NCI-H2107 (cell line): ENCODE data around the gene GNB5.
"Not testable (repeated sequence)": the region's sequence is repeated elsewhere in the genome, so short reads cannot be mapped to it uniquely, and the experiment has no call there.

Experiments
- DNase-seq: peaks from one replicate; lab custom pipeline; 2025; lab: John Stamatoyannopoulos, UW

Gene GNB5

DNA sequence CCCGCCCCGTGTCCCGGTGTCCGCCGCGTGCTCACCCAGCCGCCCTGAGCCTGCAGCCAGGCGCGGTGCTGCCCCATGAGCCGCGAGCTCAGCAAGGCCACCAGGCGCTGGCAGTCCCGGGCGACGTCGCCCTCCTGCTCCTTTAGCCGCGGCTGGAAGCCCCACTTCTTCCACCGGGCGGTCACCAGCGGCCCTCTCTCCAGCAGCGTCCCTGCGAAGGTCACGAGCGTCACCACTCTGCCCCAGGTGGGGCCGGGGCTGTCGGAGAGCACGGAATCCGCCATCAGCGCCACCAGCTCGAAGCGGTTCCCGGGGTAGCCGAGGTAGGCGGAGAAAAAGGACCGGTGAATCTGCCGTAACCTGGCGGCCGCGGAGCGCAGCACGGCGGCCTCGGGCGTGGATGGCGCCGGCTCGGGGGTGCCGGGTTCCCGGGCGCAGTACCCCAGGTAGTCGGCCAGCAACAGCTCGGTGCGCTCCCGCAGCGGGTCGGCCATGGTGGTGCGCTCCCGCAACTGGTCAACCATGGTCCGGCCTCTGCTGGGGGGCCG is 78.9 kb downstream of the GNB5 start:
- DNase-seq, result no peak

DNA sequence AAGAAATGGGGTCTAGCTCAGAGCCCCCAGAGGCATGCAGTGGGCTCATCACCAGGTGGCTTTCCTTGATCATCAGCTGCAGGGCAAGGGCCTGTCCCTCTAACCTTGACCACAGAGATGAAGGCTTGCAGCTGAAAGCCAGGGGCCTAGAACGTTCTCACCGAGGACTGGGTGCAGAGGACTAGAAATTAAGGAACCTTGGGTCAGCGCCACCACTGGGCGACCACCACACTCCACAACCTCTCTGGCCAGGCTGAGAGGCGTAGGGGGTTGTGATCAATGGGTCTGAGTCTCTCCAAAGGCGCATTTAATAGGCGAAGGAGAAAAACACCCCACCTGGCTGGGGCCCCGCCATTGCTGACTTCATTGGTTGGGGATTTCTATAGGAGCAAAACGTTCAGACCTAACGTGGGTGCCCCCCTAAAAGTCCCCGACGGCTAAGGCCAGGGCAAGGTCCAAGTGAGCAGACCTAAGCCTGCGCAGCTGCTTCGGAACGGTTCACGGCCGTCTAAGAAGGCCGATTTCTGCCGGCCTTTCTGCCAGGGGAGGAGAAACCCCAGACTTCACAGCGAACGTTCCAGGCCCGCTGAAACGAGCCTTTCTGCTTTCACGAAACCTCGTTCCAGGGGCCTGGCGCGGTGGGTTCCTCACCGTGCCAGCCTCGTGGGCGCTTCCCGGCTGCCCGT is 79.5 kb downstream of the GNB5 start:
- no peak for DNase-seq

DNA sequence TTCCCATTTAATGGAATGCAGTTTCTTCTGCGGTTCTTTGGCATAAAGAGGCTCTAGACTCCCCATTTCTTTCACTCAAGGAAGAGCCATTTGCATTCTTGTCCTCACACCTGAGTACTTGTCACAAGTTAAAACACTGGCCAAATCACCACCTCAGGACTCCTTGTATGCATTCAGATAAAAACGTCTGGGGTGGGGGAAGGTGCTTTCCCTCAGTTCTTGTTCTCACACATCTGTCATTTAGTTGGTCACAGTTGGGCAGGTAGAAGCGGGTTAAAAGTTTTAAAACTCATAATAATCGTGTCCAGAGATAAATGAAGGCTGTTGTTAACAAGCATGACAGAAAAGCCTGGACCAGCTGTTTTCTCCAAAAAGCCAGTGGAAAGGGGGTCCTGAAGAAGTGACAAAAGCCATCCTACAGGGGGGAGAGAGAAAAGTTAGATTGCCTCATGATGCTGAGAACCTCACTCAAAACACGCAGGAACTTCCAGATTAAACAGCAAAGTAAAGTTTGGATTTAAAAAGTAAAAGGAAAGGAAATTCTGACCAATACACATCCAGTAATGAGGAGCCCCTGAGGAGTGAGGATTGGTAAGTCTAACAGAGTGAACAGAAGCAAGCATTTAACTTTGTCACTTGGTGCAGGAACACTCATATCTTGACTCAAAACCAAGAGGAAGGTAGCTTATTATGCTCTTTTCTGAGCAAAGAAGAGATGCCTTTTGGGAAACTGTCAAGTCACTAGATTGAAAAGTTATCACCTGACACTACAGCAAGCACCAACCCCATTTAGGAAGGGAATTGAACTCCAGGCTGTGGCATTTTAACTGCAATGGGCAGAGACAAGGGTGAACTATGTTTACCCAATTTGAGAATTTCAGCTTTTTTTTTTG is 81.4 kb downstream of the GNB5 start:
- no peak for DNase-seq

DNA sequence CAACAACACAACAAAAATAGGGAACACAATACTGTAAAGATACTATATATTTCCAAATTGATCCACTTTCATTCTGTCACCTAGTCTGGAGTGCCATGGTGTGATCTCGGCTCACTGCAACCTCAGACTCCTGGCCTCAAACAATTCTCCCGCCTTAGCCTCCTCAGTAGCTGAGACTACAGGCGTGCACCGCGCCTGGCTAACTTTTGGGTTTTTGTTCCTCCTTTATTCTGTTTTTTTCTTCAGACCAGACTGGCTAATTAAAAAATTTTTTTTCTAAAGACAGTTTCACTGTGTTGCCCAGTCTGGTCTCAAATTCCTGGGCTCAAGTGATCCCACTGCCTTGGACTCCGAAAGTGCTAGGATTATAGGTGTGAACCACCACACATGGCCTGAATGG is 84.0 kb downstream of the GNB5 start:
- no peak for DNase-seq

DNA sequence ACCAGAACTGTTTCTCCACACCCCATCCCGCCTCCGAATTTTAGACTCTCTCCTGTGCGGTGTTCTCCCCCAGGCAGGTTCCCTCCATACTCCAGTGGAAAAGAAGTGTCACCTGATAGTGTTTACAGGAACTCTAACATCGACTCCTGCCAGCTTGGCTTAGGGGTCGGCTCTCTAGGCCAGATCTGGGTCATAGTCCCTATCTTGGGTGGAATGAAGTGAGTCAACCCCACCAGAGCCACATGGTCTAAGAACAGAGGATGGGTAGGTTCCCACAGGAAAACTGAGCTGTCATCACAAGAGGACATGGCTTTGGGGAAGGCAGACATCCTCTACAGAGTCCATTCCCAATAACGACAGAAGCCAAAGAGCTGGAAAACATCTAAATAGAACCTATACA is 84.6 kb downstream of the GNB5 start:
- DNase-seq, result no peak

DNA sequence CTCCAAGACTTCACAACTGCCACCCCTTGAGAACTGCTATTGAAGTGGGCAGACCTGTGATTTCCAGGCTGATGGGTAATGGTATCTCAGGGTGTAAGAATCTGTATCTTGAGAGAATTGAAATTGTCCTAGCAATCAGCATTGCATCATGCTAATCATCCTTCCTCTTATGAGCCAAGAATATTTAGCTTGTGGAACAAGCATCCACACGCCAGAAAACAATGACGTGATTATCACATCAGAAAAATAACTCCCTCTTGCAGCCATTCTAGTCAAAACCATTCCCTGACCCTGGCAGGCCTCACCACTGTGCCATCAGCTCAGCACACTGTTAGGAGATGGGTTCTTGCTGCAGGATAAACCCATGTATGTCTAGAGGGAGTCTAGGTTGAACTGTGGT is 85.3 kb downstream of the GNB5 start:
- no peak for DNase-seq

DNA sequence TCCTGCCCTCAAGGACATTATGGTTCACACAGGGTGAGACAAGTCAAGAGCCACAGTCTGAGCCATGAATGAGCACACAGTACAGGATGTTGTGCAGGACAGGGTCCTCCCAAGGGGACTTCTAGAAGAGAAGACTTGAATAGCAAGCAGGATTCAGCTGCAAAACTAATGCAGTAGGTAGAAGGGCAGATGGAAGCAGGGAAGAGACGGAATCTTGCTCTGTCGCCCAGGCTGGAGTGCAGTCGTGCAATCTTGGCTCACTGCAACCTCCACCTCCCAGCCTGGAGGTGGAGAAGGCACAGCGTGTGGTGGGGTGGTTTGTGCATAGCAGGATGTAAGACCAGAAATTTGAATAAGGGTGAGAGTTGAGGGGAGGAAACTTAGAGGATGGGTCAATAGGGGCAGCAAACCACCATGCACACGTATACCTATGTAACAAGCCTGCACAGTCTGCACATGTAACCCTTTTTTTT is 86.6 kb downstream of the GNB5 start:
- no peak for DNase-seq

DNA sequence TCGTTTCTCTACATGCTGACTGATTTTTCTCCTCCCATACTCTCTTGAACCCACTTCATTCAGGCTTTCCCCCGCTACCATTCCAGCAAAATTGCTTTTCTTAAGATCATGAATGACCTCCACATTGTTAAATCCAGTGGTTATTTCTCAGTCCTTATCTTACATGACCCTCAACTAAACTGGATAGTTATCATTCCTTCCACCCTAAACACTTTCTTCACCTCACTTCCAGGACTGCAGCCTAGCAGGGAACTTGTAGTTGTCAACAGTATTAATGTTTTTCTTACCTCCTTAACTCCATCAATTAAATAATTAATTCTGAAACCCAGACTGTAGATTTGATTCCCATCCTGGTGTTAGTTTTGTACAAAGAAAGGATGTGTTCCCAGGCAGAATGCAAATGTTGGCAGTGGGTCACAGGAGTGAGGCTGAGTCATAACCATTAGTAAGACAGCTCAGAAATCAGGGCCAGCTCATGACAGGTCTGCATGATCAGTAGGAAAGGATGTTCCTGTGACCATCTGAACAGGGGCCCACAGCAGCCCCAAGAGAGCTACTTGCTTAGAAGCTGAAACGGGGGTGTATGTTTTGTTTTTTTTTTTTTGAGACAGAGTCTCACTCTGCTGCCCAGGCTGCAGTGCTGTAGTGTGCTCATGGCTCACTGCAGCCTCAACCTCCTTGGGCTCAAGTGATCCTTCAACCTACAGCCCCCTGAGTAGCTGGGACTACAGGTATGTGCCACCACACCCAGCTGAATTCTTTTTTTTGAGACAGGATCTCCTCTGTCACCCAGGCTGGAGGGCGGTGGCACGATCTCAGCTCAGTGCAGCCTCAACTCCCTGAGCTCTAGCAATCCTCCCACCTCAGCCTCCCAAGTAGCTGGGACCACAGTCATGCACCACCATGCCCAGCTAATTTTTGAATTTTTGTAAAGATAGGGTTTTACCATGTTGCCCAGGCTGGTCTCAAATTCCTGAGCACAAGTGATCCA is 87.7 kb downstream of the GNB5 start:
- DNase-seq, result no peak

DNA sequence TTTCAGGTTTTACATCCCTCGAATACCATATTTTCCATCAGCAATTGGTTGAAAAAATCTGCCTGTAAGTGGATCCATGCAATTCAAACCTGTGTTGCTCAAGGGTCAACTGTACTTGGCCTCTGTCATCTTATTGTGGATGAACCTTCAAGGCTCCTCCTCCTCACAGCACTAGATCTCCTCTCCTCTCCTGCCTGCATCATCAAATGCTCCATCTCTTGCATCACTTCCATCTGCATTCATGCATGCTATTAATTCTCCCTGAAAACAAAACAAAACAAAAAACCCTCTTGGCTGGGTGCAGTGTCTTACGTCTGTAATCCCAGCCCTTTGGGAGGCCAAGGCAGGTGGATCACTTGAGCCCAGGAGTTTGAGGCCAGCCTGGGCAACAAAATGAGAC is 88.7 kb downstream of the GNB5 start:
- DNase-seq, result no peak

DNA sequence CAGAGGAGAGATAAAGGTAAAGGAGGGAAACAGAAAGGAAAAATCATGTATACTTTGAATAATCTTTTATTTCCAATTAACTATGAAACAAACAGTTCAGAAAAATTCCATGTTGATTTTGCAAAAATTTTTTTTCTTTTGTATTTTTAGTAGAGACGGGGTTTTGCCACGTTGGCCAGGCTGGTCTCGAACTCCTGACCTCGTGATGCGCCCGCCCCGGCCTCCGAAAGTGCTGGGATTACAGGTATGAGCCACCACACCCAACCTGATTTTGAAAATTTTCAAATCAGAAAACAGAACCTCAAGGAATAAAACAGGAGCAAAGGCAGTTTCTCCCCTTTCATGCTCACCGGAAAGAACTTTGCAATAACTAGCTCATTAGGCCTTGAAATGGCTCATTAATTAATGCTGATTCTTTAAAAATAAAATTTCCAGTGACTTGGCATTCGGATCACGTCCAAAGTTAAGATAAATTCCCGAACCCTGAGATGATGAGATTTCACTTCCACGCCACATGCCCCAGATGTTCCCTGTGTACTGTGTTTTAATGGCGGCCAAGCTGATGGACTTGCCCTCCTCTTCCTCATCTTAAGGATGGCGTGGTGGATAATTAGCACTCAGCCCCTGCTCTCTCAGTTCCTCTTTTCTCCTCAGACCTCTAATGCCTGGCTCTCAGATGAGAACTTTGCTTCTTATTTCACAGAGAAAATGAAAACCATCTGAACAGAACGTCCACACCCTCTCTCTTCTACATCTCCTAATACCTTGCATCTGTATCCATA is 89.5 kb downstream of the GNB5 start:
- no peak for DNase-seq

DNA sequence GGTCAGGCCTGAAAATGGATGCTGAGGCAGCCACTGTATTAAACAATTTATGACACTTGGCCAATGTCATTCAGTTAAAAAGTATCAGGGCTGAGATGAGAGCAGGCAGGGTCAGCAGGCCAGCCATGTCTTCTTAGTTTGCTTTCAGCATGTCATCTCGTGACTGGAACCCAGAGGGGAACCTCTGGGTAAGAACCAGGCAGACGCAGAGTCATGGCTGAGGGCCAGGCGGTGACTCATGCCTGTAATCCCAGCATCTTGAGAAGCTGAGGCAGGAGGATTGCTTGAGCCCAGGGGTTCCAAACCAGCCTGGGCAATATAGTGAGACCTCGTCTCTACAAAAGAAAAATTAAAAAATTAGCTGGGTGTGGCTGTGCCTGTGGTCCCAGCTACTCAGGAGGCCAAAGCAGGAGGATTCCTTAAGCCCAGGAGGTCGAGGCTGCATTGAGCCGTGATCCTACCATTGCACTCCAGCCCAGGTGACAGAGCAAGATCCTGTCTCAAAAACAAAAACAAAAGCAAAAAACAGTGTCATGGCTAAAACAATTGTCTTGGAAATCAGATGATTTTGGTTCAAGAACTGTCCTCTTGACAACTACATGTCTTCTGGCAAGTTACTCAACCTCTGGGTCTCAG is 90.3 kb downstream of the GNB5 start:
- DNase-seq, result no peak

DNA sequence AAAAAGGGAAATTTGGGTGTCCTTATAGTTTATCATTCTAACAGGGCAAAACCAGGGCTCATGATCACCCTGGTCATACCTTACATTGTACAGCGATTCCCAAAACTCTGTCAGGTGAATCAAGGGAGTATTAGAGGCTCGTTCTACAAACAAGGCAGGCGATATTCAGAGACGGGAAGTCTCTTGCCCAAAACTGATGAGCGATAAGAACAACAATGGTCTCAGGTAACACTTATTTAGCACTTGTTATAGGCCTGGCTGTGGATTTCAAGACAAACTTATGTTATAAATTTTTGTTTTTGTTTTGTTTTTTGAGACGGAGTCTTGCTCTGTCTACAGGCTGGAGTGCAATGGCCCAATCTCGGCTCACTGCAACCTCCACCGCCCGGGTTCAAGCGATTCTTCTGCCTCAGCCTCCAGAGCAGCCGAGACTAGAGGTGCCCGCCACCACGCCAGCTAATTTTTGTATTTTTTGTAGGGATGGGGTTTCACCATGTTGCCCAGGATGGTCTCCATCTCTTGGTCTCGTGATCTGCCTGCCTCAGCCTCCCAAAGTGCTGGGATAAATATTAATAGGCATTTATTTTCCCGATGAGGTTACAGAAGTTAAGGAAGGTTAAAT is 91.4 kb downstream of the GNB5 start:
- no peak for DNase-seq

DNA sequence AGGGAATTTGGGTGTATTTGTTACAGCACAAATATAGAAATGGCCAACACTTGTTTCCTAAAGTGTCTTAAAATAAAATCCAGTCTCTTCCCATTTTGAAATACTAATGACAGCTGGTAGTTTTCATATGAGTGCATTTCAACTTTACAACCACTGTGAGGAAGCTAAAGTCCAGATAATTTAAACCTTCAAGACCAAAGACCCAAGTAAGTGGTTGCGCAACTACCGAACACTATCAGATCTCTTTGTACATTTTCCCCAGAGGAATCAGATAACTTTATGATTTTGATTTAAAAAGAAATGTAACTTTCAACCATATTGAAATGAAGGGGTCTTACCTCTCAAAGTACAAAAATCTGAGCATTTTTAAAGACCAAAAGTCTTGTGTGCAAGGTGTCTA is 92.9 kb downstream of the GNB5 start:
- DNase-seq, result no peak

DNA sequence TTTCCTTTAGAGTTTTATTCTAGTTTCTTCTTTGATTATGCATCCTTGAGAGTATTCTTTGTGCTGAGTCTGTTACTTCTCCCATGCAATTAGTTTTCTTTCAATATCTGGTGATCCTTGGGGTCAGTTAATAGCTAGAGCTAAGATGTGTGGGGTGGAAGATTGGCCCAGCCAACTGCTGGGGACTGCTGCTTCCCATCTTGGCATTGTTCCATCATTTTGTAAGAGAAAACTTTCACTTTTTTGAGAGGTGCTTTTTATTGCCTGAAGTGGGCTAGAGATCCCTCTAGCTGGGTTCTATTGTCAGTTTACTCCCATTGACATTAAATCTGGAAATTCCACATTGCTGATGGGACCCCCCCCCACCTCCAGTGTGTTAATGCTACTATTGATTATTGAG is 94.0 kb downstream of the GNB5 start:
- DNase-seq, result no peak

DNA sequence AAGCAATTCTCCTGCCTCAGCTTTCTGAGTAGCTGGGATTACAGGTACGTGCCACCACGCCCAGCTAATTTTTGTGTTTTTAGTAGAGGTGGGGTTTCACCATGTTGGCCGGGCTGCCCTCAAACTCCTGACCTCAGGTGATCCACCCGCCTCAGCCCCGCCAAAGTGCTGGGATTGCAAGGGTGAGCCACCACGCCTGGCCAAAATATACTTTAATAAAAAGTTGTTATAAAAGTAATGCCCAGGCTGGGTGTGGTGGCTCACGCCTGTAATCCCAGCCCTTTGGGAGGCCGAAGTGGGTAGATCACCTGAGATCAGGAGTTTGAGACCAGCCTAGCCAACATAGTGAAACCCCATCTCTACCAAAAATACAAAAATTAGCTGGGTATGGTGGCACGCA is 94.7 kb downstream of the GNB5 start:
- not testable (repeated sequence) for DNase-seq

DNA sequence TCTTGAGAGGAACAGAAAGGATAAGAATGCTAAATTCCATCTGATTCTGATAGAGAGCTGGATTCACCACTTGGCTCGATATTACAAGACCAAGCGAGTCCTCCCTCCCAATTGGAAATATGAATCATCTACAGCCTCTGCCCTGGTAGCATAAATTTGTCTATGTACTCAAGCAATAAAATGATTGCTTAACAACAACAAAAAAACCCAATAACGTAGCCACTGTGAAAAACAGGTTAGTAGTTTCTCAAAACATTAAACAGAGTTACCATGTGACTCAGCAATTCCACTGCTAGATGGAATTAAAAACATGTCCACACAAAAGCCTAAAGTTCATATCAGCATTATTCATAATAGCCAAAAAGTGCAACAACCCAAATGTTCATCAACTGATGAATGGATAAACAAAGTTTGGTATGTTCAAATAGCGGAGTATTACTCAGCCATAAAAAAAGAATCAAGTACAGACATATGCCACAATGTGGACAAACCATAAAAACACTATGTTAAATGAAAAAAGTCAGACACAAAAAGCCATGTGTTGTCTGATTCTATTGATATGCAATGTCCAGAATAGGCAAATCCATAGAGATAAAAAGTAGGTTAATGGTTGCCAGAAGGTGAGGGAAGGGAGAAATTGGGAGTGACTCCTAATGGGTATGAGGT is 95.5 kb downstream of the GNB5 start:
- no peak for DNase-seq

DNA sequence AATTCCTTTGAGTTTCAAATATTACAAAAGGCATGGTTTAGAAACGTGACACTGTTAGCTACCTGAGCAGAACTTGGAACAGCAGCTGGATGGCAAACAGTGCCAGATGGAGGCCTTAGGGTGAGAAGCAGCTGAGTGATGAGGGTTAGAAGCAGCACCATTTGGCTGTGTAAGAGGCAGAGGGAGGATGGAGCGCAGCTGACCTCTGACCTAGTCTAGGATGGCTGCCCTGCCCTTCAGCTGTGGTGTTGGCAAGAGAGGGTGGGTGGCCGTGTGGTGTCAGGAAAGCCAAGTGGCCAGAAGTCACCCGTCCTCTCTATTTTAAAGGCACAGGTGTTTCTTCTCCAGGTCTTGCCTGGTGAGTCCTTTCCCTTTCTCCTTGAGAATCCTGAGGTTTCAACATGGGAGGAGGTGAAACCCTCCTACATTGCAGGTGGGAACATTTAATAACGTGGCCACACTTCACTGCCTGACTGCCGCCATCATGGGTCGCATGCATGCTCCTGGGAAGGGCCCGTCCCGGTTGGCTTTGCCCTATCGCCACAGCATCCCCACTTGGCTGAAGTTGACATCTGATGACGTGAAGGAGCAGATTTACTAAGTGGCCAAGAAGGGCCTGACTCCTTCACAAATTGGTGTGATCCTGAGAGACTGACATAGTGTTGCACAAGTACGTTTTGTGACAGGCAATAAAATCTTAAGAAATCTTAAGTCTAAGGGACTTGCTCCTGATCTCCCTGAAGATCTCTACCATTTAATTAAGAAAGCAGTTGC is 96.2 kb downstream of the GNB5 start:
- no peak for DNase-seq

DNA sequence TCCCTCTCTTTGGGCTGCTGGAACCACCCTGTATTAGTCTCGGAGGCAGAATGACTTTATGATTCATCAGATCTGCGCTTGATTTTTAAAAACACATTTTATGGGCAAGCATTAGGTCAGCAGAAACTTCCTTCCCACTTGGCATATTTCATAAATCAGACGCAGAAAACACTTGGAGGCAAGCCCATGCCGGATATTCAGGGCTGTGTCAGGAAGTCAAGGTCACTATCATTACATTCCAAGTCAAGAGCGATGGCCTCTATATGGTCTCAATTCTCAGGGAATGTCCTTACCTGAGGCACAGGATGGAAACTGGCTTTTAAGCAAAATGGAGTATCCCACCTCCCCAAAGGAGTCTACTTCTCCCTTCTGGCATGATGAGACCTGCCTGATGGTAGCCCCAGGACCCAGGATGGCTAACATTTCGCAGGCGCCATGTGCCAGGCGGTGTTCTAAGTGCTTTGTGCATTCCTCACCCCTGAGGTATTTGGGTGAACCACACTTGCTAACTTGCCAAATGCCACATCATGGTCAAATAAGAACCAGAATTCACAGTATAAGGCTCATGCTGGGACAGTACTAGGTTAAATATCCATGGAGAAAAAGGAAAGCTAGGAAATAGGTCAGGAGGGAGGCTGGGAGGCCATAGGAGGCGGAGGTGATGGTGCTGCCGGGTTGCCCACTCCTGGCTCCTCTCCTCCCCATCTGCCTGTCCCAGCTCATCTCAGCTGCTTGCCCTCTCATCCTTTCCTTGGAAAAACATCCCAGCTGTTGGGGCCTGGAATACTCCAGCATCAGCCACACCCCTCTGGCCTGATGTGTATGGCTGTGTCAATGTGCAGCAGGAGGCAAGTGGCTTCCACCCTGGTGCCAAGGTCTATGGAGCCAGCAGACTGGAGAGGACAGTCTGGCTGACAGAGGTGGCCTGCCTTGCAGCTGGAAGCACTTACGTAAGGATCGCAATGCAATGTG is 97.4 kb downstream of the GNB5 start:
- DNase-seq, result no peak
